ENCODE measurements around the gene MYCBPAP.

The MYCBPAP gene

DNA sequence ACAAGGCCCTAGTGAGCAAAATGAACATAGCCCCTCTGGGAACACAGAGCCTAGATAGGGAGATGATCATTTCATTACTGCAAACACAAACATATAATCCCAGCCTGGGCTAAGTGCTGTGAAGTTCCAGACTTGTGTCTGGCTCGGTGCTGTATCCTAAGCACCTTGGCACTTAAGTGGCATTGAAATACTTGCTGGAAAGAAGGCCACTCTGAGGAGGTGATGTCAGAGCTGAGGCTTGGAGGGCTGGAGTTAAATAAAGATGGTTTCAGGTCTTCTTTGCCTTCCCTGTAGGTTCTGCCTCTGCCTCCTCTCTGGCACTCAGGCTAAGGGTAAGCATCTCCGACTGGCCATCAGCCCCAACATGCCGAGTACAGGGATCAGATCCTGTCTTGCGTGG, 49.9 kb downstream of the MYCBPAP start:
- no peak for DNase-seq (ENCODE audit: low spot score)

DNA sequence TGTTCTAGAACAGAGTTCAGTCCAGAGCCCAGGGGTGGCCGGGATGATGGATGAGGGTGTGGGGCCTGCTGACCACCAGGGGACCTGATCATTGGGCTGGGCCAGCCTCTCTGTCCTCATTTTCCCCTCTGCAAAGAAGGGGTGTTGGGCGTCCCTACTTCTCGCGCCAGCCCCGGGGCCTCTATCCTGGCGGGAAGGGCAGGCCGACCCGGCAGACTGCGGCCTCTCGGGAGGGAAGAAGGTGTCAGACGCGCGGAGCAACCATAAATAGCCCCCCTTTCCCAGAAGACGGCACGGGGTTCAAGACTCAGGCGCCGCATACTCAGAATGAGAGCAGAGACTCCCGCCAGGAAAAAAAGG, 50.3 kb downstream of the MYCBPAP start:
- DNase-seq (ENCODE audit: low spot score), result no peak

DNA sequence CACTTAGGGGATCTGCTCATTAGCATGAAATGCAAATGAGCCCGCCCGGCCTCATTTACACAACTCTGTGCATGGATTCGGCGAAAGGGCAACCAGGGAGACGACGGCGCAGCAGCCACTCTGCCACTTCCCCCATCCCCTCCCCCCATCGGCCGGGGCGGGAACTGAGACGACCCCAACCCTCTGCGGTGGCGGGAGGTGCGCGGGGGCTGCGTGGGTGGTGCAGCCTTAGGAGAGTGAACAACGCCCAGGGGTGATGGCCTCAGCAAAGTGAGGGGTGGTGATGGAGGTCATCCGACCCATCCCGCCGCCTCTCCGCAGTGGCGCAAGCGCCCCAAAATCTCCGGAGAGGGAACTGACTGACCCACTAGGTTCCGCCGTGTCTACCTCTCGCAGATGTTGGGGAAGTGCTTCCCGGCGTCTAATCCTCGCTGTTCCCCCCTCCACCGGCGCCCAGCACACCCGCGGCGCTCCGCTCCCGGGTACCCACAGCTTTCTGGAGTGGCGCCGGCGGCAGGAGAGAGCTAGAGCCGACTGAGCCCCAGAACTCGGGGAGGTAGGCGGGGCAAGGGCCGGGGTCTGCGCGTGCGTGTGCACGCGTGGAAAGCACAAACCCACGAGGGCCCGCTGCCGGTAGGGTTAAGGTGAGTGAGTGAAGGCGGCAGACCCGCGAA, 50.8 kb downstream of the MYCBPAP start:
- no peak for DNase-seq (ENCODE audit: low spot score)

DNA sequence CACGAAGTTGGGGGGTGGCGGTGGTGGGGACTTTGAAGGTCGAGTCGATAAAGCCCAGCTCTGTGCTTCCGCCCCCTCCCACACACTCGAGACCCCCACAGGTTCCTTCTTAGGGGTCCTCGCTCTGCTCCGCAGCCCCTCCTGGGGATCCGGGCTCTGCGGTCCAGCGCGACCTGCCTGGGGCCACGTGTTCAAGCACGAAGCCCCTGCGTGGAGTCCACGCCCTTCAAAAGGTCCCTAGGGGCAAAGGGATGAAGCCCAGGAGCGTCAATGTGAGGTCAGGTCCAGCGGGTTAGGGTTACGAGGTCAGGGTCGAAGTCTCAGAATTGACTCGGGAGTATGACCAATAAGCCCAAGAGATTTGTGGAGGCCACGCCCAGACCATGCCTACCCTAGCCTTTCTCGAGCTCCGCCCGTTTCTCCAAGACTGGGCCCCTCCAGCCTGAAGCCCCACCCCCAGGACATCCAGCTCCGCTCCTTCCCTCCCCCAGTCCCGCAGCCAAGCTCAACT, 51.5 kb downstream of the MYCBPAP start:
- DNase-seq (ENCODE audit: low spot score), result no peak

DNA sequence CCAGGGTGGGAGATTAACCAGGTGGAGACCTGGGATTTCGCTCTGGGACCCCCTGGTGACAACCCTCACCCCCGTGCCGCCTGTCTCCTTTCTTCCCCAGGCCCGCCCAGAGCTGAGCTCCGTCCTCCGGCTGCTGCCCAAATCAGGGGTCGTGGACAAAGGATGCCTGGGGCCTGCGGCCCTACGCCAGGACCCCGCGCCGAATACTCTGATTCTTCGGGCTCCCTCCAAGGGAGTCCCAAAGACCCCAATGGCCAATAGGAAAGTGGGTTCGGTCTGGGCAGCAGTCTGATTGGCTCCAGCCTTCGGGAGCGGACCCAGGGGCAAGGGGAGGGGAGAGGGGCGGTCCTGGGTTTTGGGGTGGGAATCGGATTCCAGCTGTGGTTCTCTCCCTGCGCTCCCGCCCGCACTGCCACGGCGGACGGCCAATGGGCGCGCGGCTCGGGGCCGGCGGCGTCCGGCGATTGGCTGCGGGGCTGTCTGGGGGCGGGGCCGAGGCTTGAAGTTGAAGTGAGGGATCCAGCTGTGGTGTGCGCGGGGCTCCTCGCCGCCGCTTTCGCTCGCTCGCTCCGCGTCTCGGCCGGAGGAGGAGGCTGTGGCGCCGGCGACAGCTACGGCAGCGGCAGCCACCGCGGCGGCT, 52.1 kb downstream of the MYCBPAP start, which contains the start of gene CACNA1G:
TSS of gene CACNA1G (plus strand) at position 531 of the 640 bp plus-strand sequence. CDS start 745 bp downstream, outside the sequence.
- DNase-seq (ENCODE audit: low spot score), result peak; percentile 80

DNA sequence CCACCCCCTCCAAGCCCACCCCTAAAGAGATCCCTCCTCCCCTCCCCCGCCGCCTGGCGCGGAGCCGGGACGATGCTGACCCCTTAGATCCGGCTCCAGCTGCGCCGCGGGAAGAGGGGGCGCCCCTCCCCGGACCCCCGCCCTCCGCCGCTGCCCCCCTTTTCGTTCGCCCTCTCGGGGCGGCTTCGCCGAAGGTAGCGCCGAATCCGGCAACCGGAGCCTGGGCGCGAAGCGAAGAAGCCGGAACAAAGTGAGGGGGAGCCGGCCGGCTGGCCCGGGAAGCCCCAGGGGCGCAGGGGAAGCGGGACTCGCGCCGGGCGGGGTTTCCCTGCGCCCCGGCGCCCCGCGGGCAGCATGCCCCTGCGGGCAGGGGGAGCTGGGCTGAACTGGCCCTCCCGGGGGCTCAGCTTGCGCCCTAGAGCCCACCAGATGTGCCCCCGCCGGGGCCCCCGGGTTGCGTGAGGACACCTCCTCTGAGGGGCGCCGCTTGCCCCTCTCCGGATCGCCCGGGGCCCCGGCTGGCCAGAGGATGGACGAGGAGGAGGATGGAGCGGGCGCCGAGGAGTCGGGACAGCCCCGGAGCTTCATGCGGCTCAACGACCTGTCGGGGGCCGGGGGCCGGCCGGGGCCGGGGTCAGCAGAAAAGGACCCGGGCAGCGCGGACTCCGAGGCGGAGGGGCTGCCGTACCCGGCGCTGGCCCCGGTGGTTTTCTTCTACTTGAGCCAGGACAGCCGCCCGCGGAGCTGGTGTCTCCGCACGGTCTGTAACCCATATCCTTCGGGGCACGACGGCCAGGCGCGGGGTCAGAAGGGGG, 52.9 kb downstream of the MYCBPAP start:
- no peak for DNase-seq (ENCODE audit: low spot score)

DNA sequence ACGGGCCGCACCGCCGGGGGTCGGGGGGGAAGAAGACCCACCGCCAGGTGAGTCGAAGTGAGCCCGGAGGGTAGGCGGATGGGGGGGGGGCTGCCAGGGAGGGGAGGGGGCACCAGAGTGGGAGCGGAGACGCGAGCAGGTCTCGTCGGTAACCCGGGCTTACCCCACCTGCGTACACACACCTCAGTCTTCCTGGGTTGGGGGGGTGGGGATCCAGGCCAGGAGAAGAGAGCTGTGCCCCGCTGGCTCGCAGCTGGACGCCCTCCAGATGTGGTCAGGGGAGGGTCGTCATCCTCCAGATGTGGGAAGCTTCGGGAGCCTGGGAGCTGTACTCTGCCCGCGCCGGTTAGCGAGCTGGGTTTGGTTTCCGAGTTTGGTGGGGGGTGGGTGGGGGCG, 53.5 kb downstream of the MYCBPAP start:
- DNase-seq (ENCODE audit: low spot score), result no peak

DNA sequence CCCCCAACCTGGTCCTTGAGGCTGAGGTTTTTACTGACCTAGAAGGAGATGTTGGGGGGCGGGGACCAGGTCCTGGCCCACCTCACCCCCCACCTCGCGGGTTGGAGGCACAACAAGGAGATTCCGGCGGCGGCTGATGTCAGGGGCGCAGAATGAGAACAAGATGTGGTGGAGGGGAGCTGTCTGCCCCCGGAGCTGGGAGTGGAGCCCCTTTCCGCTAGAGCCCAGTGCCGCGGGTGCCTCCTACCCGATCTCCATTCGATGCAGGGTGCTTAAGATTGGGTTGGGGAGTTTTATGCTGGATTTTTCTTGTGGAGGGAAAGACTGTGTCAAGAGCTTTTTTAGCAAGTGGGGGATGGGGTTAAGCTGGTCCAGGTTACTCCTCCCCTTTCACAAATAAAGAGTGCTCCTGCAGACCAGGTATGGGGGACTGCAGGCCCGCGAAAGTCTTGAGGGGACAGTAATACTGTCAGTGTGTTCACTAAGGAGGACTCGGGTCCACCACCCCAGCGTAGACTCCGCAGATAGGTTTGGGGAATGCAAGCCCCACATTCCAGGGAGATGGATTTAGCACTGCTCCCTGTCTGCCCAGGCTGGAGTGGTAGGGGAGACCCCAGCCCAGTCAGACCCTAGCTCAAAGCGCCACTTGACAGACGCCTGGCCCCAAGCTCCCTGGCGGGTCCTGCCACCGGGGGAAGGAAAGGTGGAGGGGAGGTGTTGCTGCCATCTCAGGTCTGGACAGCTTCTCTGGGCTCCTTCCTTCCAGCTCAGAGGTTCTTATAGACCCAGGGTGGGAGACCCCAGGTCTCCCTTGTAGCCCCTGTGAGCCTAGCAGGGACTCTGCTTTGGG, 54.2 kb downstream of the MYCBPAP start:
- DNase-seq (ENCODE audit: low spot score), result no peak

DNA sequence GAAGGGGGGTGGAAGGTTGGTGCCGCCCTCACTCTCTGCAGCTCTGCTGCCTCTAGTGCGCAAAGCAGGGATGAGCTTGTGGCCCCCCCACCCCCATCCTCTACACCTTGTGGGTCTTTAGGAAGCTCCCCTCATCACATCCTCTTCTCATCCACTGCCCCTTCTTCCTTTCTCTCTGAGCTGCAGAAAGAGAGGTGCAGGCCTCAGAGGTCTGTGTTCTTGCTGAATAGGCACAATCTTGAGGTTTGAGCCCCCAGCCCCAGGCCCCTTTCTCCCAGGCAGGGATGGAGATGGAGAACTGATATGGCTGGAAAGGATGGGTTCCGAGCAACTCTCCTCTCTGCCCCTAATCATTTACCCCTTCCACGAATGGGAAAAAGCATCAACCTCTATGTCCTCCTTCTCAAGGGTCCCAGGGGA, 54.9 kb downstream of the MYCBPAP start:
- no peak for DNase-seq (ENCODE audit: low spot score)

DNA sequence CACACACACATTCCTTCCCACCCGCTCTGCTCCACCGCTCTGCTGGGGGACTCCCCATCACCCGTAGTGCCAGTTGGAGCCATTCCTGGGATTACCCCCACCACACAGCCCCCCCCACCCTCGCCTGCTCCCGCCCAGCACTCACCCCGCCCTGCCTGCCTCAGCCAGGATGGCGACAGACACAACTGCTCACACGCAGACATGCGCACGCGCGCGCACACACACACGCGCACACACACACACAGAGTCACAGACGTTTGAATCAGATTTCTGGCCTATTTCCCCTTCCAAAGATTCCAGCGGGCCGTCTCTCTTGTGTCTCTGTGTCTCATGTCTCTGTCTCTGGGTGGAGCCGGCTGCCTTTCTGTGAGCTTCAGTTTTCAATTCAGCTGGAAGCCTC, 56.7 kb downstream of the MYCBPAP start:
- peak; percentile 56 for DNase-seq (ENCODE audit: low spot score)

DNA sequence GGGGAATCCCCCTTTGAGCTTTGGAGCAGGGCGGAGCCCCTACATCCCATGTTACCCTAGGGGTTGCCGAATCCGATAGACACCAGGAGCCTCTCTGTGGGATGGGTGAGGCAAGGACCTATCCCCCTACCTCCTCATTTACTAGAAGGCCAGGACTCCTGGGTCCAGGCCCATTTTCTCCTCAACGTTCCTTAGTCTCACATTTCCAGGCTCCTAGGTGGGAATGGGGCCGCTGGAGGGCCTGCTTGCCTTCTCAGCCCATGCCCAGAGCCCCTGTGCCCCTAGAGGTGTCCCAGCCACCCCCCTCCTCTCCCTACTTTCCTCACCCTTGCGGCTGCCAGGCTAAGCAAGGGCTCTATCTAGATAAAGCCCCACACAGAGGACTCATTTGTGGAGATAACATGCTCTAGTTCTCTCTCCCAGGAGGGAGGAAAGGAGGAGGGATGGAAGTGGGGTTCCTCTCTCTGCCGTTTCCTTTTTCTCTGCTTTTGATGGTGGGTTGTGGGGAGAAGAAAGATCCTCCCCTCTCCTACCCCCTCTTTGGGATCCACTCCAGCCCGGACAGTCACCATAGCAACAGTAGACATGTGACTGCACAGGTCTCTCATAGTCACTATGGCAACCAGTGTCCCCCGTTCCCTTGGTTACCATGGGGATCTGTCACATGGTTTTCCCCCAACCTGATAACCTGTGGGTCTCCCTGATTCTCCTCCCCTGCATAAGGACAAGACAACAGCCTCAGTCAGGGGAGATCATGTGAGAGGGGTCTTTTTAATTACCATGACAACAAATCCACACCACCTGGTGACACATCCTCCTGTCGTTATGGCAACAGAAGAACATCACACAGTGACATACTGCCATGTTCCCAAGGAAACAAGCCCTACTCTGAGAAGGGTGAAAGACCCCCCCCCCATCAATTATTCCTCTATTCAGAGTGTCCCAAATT, 57.4 kb downstream of the MYCBPAP start:
- peak; percentile 83 for DNase-seq (ENCODE audit: low spot score)

DNA sequence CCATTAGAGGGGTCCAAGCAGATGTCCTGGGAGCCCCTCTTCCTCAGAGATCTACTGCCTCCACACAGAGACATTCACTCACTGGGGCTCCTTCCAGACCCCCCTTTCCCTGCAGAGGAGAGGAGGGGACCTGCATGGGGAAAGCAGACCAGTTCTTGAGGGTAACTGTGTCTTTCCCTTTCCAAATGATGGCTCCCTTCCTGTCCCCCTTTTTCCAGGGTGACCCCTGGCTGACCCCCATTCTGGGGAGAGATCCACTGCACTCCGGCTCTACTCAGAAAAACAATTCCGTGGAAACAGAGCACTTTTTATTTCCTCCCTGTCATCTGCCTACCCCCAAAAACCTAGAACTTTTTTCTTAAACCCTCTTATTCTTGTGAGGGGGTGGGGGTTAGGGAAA, 58.6 kb downstream of the MYCBPAP start:
- DNase-seq (ENCODE audit: low spot score), result no peak

DNA sequence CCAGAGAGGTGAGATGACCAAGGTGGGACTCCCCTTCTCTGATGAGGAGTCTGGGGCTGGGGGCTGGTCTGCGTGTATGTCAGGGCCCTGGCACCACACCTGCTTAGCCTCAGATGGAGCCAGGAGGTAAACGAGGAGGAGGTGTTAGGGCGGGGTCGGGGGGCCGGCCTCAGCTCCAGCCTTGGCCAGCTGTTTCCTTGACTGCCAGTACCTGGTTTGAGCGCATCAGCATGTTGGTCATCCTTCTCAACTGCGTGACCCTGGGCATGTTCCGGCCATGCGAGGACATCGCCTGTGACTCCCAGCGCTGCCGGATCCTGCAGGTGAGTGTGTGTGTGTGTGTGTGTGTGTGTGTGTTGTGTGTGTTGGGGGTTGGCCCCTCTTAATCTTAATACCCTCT, 60.4 kb downstream of the MYCBPAP start:
- no peak for DNase-seq (ENCODE audit: low spot score)

DNA sequence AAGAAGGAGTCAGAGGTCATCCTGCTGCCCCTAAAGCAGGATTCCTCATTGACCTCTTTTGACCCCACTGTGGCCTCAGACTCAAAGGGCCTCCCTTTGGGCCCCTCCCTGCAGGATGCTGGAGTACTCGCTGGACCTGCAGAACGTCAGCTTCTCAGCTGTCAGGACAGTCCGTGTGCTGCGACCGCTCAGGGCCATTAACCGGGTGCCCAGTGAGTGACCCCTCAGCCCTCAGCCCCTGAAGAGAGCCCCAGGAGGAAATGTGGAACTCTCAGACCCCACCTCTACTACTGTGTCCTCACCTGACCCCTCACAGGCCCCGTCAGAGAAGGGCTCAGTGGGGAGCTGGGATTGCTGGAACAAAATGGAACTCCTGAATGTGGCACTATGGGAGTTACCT, 61.4 kb downstream of the MYCBPAP start:
- DNase-seq (ENCODE audit: low spot score), result no peak

DNA sequence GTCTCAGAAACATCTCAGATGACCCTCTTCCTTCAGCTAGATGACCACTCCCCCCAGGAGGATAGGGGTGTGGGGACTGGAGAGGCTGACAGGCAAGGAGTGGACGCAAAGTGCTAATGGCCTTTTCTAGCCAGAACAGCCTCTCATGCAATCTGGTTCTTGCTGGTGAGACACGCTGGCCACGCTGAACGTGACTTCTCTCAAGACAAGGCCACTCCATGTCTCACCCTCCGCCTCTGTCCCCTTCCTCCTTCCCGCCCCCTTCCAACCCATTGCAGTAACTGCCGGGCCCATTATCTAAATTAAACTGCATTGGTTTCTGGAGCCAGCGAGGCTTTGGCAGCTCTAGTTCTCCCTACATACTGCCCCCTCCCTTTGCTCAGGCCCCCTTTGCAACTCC, 61.8 kb downstream of the MYCBPAP start:
- no peak for DNase-seq (ENCODE audit: low spot score)

DNA sequence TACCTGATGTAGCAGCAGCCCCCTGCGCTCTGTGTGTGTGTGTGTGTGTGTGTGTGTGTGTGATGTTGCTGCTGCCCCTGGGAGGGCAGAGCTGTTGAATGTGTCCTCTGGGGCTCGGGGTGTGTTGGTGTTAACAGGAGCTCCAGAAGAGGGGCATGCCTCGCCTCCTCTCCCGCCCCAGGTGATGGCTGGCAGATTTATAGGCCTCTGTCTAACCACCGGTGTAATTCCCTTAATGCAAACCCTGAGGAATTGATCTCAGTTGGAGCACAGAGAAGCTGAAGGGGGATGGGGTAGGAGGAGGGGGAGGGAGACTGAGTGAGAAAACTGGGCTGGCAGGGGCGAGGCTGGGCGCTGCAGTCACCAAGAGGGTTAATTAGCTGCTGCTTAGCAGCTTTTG, 62.3 kb downstream of the MYCBPAP start:
- no peak for DNase-seq (ENCODE audit: low spot score)

DNA sequence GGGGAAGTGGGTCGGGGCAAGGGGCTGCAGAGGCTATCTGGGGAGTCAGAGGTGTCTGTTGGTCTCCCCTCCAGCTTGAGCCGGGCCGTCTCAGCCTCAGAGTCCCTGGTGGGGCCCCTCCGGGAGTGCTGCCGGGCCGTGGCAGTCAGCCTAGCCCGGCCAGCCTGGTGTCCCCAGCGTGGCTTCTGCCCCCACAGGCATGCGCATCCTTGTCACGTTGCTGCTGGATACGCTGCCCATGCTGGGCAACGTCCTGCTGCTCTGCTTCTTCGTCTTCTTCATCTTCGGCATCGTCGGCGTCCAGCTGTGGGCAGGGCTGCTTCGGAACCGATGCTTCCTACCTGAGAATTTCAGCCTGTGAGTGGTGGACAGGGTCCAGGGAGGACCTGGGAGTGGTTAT, 63.4 kb downstream of the MYCBPAP start:
- DNase-seq (ENCODE audit: low spot score), result no peak

DNA sequence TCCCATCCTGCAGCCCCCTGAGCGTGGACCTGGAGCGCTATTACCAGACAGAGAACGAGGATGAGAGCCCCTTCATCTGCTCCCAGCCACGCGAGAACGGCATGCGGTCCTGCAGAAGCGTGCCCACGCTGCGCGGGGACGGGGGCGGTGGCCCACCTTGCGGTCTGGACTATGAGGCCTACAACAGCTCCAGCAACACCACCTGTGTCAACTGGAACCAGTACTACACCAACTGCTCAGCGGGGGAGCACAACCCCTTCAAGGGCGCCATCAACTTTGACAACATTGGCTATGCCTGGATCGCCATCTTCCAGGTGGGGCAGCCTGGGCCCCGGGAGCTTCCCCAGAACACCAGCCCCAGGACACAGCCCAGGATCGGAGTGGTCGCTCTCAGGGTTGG, 64.3 kb downstream of the MYCBPAP start:
- no peak for DNase-seq (ENCODE audit: low spot score)

DNA sequence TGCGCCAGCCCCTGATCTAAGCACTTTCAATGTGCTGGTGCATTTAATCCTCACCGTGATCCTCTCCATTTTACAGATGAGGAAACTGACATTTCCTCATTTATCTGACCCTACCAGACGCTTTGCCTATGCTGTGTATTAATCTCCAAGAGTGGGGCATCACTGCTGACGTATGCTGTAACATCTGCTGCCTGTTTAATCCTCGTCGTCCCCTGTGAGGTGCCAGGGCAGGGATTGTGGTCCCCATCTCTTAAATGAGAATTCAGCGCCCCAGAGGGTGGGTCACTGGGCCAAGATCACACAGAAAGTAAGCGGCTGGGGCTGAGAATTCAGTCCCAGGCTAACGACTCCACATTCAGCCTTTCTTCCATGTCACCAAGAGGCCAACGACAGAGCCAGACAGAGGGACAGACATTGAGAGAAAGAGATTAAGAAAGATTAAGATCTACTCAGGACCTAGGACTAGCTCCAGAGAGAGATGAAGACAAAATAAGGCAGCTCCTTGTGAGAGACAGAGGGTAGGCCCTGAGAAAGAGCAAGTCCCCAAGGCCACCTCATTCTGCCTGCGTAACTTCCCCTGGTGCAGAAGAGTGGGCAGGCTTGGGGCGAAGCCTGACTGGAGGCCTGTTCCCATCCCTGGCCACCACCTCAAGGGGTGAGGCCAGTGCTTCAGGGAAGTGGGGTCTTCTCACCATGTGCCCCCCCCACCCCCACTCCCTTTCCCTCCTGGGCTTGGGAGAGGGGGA, 65.8 kb downstream of the MYCBPAP start:
- DNase-seq (ENCODE audit: low spot score), result no peak

DNA sequence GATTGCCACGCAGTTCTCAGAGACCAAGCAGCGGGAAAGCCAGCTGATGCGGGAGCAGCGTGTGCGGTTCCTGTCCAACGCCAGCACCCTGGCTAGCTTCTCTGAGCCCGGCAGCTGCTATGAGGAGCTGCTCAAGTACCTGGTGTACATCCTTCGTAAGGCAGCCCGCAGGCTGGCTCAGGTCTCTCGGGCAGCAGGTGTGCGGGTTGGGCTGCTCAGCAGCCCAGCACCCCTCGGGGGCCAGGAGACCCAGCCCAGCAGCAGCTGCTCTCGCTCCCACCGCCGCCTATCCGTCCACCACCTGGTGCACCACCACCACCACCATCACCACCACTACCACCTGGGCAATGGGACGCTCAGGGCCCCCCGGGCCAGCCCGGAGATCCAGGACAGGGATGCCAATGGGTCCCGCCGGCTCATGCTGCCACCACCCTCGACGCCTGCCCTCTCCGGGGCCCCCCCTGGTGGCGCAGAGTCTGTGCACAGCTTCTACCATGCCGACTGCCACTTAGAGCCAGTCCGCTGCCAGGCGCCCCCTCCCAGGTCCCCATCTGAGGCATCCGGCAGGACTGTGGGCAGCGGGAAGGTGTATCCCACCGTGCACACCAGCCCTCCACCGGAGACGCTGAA, 67.5 kb downstream of the MYCBPAP start:
- DNase-seq (ENCODE audit: low spot score), result no peak
